ENCODE measurements around the gene ACAD9. TPM values are rescaled to one million over a fixed set of nuclear protein-coding genes. Genes with fewer than 3 reads are reported as not detected.

The ACAD9 gene
- total RNA-seq, 3 donors from 2014 or later: 33.3 to 59.6 (median 43.9) TPM

DNA sequence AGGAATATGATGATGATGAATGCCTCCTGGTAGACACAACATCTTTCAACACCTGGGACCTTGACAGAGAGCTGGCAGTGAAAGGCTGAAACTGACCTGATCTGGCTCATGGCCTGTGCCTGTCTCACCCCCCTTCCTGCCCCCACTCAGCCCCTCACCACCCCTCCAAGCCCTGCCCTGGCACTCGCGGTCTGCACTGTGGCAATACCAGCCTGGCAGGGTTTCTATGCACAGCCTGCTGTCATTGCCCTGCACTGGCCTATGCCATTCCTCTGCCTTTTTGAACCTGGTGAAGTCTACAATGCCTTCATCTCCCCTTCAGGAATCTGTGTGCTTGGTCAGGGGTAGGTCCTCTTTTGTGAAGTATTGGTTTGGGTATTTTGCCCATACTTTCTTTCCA lies 56.5 kb downstream of the ACAD9 start:
- H3K36me3 ChIP-seq: no peaks in the 10 kb centered on the region
- no peak for DNase-seq (ENCODE audit: low spot score in 2 of 2)
- no peak overlapping the region for H3K4me3 ChIP-seq
- intact Hi-C loops (cut with DNase I; ENCODE audit: low total_unique reads): no loop called here
- TF ChIP-seq POLR2AphosphoS5 (IDR thresholded peaks at IDR 0.05): no peak
- H3K4me1 ChIP-seq: no peaks in the 10 kb centered on the region
- H3K27ac ChIP-seq: no peak overlapping the region
- H3K27me3 ChIP-seq: no peaks in the 10 kb centered on the region
- H3K9me3 ChIP-seq: no peaks in the 10 kb centered on the region

DNA sequence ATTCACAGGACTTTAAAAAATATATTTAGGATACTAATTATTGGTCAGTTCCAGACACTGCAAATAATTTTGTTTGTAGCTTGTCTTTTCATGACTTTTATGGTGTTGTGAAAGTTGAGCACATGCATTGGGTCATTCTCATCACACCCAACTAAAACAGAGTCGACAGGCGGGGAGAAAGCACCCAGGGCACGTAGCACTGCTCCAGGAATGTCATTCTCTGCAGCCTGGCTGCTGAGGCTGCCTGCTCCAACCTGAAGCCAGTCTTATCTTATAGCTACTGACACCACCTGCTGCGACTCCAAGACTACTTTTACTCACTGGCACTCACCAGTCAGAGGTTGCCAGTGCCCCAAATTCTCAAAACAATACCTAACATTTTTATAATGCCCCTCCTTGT lies 56.9 kb downstream of the ACAD9 start:
- DNase-seq (ENCODE audit: low spot score in 2 of 2): no peak
- Histone ChIP-seq H3K4me1 (no peaks in the 10 kb centered on the region), H3K4me3 (no peak overlapping the region), H3K9me3 (no peaks in the 10 kb centered on the region), H3K27ac (no peak overlapping the region), H3K27me3 (no peaks in the 10 kb centered on the region), H3K36me3 (no peaks in the 10 kb centered on the region)
- no peak for TF ChIP-seq POLR2A (IDR thresholded peaks at IDR 0.05)
- TF ChIP-seq POLR2AphosphoS5 (IDR thresholded peaks at IDR 0.05): no peak
- TF ChIP-seq, protein P1, sequence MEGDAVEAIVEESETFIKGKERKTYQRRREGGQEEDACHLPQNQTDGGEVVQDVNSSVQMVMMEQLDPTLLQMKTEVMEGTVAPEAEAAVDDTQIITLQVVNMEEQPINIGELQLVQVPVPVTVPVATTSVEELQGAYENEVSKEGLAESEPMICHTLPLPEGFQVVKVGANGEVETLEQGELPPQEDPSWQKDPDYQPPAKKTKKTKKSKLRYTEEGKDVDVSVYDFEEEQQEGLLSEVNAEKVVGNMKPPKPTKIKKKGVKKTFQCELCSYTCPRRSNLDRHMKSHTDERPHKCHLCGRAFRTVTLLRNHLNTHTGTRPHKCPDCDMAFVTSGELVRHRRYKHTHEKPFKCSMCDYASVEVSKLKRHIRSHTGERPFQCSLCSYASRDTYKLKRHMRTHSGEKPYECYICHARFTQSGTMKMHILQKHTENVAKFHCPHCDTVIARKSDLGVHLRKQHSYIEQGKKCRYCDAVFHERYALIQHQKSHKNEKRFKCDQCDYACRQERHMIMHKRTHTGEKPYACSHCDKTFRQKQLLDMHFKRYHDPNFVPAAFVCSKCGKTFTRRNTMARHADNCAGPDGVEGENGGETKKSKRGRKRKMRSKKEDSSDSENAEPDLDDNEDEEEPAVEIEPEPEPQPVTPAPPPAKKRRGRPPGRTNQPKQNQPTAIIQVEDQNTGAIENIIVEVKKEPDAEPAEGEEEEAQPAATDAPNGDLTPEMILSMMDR (IDR thresholded peaks at IDR 0.05): no peak
- intact Hi-C loops (cut with DNase I; ENCODE audit: low total_unique reads): no loop called here

DNA sequence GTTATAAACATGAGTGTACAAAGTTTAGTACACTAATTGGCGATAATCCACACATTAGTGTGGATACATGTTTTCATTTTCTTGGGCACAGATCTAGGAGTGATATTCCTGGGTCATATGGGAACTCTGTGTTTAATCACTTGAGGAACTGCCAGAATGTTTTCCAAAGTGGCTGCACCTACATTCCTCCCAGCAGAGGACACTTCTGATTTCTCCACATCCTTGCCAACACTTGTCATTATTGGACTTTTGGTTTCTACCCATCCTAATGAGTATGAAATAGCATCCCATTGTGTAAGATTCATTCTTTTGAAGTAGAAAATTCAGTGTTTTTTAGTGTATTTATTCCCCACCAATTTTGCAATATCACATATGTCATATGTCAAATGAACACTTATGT lies 60.8 kb downstream of the ACAD9 start:
- no peak for DNase-seq (ENCODE audit: low spot score in 2 of 2)
- H3K4me1 ChIP-seq: no peaks in the 10 kb centered on the region
- H3K27me3 ChIP-seq: no peaks in the 10 kb centered on the region
- intact Hi-C loops (cut with DNase I; ENCODE audit: low total_unique reads): no loop called here
- no peak overlapping the region for H3K4me3 ChIP-seq
- no peak overlapping the region for H3K27ac ChIP-seq
- no peaks in the 10 kb centered on the region for H3K9me3 ChIP-seq
- TF ChIP-seq, protein P1 (IDR thresholded peaks at IDR 0.05): no peak
- TF ChIP-seq POLR2AphosphoS5 (IDR thresholded peaks at IDR 0.05) (no peak), POLR2A (IDR thresholded peaks at IDR 0.05) (no peak)
- no peaks in the 10 kb centered on the region for H3K36me3 ChIP-seq

DNA sequence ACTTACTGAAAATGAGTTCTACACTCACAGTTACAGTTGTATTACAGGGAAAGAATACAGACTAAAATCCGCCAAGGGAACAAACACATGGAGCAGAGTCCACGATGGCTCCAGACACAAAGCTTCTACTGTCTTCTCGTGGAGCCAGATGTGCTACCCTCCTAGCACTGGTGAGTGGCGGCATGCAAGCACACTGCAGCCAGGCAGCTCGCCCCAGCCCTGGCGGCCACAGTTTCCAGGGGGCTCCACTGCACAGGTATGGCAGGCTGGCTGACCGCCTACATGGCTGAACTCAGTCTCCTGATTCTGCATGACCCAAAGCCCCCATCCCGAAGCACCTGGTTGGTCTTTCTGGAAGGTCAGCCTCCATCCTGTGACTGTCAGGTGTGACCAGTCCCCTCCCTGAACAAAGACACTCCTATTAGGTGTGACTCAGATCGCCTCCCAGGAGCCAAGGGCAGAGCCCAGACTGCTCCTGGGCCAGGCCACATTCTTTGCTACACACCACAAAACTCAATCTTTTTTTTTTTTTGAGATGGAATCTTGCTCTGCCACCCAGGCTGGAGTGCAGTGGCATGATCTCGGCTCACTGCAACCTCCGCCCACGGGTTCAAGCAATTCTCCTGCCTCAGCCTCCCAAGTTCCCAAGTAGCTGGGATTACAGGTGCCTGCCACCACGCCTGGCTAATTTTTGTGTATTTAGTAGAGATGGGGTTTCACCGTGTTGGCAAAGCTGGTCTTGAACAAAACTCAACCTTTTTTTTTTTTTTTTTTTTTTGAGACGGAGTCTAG lies 62.9 kb downstream of the ACAD9 start:
- DNase-seq (ENCODE audit: low spot score in 2 of 2): no peak
- Histone ChIP-seq H3K27ac (no peak overlapping the region), H3K4me1 (no peaks in the 10 kb centered on the region), H3K4me3 (no peak overlapping the region), H3K27me3 (no peaks in the 10 kb centered on the region), H3K36me3 (no peaks in the 10 kb centered on the region), H3K9me3 (no peaks in the 10 kb centered on the region)
- intact Hi-C loops (cut with DNase I; ENCODE audit: low total_unique reads): no loop called here
- TF ChIP-seq POLR2AphosphoS5 (IDR thresholded peaks at IDR 0.05) (no peak), POLR2A (IDR thresholded peaks at IDR 0.05) (no peak)
- TF ChIP-seq, protein P1 (IDR thresholded peaks at IDR 0.05): no peak

DNA sequence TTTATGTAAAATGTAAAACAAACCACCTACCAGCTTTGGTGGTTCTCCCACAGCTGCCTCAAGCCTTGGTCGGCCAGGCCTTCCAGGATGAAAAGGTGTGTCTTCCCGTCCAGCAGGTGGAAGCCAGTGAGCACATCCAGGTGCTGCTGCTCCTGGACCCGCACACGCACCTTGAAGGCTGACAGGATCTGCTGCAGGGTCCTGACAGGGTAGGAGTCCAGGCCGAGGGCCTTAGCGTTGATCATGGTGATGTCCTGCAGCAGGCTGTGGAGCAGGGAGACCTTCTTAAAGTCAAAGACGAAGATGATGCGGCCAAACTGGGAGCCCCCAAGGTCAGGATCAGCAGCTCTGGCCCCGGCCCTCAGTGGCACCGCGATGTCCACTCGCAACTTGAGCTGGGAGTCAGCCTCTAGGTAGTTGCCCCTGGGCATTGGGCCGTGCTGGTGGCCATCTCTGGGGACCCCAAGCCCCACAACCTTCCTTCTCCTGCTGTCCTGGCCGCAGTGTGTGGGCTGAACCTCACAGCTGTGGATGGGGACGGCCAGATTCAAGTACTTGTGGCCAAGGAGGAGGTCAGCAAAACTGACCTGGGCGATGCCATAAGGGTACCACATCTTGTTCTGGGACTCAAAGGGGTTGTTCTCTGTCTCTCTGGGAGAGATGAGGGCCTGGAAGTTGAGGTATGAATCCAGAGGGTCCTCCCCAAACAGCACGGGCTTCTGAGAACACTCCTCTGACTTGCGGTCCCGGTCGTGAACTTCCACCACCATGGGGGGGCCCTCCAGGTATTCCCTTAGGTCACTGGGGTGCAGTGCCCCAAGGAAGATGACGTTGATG lies 65.8 kb downstream of the ACAD9 start:
- Histone ChIP-seq H3K27me3 (no peaks in the 10 kb centered on the region), H3K4me1 (no peaks in the 10 kb centered on the region), H3K9me3 (no peaks in the 10 kb centered on the region), H3K27ac (no peak overlapping the region), H3K4me3 (no peak overlapping the region), H3K36me3 (no peaks in the 10 kb centered on the region)
- intact Hi-C loops (cut with DNase I; ENCODE audit: low total_unique reads): no loop called here
- no peak for DNase-seq (ENCODE audit: low spot score in 2 of 2)
- TF ChIP-seq POLR2AphosphoS5 (IDR thresholded peaks at IDR 0.05) (no peak), POLR2A (IDR thresholded peaks at IDR 0.05) (no peak)
- TF ChIP-seq, protein P1 (IDR thresholded peaks at IDR 0.05): no peak
